HG02642 (cell line): ENCODE results near the gene DMTF1.

Experiments used
- ATAC-seq: cut with Tn5 transposase; IDR thresholded peaks from one replicate; pipeline ENCODE4 v1.9.1; 2021; ENCODE audit warnings: mild to moderate bottlenecking; ENCODE audit not compliant: unreplicated experiment, poor library complexity

DMTF1 gene

DNA sequence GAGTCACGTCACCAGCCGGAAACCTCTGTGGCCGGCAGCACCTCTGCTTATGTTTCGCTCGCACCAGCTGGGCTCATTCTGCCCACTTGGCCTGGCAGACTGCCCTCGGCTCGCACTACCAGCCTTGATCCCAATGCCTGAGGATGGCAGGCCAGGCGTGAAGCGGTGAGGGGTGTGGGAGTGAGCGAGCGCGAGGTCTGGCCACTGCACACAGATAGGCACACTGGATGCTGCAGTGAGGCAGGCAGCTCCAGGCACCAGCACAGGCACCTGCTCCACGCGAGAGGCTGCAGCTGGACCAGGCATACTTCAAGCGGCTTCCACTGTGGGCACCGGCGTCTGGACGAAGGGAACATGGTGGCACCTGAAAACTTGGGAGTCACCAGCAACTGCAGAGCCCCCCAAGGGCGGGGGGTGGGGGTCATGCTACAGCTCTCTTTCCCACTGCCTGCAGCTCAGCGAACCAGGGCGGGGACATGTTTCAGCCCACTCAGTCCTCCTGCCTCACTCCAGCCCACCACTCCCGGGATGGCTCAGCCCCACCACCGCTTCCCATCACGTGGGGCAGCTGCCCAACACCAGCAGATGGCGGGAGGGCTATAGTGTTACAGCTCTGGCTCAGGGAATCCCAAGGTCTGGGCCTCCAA lies 5.4 kb upstream of the DMTF1 start:
- no peak for ATAC-seq

DNA sequence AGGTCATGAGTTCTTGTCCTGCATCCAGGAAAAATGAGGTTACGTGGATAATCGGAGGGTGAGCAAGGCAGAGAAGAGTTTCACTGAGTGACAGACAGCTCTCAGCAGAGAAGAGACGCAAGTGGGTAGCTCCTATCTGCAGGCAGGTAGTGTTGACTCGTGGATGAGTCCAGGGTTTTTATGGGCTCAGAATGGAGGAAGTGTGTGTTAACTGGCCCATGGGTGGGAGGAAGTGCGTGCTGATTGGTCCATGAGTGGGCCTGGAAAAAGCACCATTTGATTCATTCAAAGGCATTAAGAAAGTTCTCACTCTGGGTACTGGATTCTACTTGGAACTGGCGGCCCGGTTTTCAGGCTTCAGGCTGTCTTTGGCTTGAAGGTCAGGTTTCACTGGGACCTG lies 4.8 kb upstream of the DMTF1 start:
- ATAC-seq: no peak

DNA sequence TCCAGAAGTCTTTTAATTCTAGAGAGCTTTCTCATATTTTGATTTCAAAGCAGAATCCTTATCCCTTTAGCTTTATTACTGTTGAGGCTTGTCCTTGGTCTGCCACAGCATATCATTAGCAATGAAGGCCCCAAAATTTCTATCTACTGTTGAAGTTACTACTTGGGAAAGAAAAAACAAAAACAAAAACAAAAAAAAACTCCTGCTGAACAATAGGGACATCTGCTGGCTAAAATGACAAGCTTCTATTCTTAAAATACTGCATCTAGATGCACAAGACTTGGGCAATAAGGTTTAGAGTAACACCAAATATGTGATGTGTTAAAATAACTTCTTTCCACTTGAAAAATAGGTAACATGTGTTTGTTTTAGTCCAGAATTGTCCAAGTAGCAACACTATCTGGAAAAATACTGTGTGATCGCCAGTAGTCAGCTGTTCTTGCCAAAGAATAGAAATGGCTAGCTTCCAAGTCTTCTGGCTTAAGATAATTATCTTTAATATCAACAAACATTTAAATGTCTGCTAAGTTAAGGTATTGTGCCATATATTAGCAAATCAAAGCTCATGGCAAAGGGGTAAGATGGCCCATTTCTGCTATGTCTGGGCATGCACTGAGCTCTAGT lies 3.8 kb upstream of the DMTF1 start:
- ATAC-seq: no peak

DNA sequence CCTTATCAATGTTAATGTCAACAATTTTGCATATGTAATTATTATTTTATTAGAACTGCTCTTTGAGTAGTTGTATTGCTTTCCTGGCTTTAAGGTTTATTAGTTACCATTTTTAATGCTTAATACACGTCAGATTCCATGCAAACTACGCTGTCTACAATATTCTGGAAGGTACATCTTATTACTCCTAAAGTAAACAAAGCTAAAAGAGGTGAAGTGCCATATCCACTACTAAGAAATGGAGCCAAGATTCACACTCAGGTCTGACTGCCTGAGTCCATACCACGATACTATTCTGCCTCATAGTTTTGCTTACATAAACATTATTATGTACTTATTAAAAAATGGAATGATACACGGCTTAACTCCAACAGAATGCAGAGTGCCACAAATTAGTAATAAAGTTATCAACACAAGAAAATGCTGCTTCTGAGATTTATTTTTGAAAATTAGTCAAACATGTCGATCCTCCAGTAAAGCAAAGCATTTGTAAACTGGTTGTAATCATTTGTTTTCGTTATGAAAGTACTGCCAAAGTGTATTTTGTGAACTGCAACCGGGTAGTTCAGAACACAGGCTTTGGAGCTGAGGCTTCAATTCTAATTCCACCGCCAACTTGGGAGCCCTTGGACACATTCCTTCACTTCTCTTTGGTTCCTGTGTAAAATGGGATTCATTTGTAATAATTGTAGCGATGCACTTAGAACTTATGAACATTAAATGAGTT lies 1.1 kb upstream of the DMTF1 start:
- no peak for ATAC-seq

DNA sequence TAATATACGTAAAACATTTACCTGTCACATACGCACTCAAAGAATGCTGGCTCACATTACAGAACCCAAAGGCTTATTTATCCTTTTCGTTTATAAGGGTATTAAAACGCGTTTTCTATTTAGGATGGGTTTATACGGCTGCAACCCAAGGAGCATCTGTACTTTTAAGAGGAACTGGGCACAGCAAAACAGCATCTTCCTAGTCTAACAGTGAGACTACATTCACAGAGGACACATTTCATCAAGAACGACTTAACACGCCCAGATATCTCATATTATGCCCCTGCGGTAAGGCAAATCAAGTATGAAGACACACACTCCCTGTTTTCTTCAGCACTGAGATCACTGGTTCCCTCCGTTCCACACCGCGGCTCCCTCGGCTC lies 533 bp upstream of the DMTF1 start:
- ATAC-seq: peak; percentile 35

DNA sequence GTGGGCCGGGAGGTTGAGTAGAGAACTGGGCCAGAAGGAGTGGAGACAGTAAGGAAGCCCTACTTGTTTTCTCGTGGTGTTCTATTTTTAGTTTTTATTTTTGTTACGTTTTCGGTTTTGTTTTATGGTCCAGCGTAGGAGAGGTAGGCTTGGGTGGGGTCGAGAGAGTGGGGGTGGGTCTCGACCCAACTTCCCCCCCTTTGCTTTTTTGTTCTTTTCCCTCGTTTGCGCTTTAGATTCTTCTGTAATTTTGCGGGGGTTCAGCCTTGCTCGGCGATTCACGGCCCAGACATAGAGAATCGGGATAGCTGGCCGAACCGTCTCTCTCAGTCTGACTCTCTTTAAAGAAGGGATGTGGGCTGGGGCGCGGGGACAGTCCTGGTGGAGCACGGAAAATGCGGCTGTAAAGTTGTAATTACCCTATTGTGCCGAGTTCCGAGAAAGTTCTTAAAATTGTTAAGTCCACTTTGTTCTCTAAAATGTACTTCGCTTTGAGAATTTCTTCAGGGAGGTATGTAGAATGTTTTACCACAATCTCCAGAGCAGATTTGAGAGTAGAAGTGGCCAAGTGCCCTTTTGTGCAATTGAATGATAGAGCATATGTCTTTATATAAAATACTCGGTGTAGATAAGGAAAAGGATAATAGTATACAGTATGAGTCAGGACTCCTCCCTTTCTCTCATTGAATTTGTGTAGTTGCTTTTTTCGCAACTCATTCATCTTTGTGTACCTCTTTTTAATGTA lies 816 bp downstream of the DMTF1 start:
- peak; percentile 23 for ATAC-seq

DNA sequence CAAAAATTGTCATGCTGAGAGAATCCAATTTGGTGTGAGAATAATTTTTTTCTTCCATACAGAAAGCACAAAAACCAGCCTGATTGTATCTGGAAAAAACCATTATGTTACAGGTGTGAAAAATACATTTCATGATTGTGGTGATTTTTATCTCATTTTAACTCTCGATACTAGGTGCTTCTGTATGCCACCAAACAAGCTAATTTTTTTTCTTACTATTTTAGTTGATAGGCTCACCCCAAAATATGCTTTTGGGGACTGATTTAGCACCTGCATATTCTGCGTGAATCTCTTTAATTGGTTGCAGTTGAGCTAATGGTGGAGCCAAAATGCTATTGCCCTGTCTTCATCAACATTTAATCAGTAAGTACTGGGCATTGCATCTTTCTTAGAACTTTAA lies 1.9 kb downstream of the DMTF1 start:
- ATAC-seq: no peak

DNA sequence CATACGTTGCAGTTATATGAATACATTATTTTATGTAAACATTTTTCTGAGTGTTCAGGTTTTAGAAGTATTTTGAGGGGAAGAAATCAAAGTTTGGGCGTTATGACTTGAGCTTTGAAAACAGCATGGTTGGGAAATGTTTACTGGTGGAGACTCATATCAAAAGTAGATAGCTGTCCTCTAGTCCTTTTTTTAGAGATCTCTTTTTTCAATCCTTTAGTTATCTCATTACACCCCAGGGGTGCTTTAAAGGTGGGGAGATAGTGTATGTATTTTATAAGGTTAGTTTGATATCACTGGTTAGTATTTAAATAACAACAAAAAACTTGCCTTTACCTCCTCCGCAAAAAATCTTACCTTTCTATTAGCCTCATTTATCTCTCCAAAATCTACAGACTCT lies 2.3 kb downstream of the DMTF1 start:
- no peak for ATAC-seq

DNA sequence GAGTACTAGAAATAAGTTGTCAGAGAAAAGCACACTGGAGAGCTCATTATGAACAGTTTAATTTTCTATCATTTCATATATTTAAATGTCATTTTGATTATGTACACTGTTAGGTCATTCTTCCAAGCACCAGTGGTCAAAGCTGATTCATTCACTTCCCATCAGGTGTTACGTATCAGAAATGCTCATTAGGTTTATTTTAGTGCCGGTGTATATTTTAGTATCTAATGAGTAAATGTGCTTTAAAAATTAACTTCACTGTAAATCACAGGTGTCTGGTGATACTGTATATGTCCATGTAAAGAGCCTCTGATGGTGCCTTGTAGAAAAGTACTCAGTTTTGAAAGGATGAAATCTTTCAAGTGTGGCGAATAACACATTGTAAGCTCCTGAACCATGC lies 3.5 kb downstream of the DMTF1 start:
- no peak for ATAC-seq

DNA sequence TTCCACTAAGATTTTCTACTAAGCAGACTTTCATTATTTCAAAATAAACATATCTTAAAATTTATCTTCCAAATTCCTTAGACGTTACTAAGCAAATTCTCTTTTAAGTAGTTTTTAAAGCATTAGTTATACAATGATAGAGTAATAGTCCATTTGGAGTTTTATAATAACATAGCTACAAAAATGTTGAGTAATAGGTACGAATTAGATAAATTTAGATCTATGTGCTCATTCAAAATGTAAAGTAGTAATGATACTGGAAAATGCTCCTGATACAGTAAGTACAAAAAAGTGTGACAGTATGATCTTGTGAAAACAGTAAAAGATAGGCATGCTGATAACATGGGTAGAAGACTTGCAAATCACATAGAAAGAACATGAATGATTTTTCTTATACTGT lies 4.5 kb downstream of the DMTF1 start:
- ATAC-seq: no peak

DNA sequence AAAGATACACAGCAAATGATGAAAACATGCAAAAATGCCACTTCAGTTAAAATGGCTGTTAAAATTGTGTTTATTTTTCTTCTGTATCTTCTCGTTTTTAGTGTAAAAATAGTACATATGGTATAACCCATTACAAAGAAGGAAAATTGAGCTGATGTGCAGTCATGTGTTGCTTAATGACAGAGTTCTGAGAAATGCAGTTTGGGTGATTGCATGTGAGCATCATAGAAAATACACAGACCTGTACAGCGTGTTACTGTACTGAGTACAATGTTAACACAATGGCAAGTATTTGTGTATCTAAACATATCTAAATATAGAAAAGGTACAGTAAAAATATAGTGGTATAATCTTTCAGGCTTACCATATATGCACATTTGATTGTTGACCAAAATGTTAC lies 7.3 kb downstream of the DMTF1 start:
- no peak for ATAC-seq

DNA sequence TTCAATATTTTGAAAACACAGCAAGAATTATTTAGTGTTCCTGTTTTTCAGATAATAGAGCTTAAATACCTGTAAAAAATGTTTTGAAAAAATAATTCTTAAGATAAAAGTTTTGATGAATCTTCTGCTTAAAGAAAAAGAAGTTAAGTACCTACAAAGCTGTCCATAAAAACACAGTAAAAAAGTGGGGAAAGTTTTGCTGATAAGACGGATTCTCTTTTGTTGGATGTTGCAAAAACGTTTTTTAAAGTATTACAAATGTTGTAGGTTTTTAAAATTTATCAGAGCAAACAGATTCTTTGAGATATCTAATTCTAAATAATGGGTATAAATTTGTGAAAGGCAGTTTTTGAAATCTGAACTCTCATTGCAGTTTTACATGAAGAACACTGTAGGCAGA lies 12.2 kb downstream of the DMTF1 start:
- ATAC-seq: no peak

DNA sequence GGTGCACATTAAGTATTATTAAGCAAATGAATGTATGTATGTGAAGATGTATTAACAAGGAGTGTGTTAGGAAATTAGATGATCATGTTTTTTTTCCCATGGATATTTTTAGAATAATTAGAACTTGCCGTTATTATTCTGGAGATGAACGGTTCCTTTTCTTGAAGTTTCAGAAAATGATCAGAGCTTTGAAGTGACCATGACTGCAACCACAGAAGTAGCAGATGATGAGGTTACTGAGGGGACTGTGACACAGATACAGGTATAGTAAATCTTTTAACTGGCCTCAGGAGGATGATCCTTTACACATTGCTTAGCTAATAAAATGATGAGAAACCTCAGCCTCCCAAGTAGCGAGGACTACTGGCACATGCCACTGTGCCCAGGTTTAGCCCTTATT lies 18.6 kb downstream of the DMTF1 start:
- no peak for ATAC-seq

DNA sequence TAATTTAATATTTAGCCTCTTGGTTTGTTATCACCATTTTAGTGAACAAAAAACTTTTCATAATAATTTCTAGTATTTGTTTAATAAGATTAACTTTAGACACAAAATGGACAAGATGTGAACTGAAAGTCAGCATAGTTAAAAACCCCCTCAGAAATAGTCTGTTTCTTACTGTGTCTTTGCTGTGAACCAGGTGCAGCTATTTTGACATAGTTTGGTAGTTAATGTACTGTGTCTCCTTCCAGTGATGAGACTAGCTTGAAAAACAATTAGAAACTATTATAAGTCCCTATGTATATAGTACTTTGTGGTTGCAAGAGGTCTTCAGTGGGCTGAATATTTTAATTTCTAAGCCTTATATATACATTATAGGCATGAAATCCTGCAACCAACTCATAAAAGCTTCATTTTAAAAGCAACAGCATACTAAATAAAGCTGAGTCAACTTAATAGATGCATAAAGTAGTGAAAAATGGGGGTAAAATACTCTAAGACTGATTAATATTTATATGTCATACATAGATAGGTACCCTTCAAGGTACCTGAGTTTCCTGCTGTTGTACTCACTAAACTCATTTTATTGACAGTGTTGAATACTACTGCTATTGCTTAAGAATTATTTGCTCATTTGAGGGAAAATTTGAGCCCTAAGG lies 19.2 kb downstream of the DMTF1 start:
- no peak for ATAC-seq

DNA sequence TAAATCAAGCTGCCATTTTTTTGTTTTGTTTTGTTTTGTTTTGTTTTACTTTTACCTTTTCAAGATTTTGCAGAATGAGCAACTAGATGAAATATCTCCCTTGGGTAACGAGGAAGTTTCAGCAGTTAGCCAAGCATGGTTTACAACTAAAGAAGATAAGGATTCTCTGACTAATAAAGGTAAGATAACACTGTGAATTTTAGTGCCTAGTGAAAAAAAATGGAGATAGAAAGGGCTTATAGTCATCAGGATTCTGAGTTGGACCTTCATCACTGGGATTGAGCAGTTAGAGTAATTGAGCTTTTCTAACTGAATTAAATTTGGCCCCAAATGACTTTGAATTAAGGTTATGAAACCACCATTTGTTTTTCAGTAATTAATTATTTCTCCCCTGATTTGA lies 21.2 kb downstream of the DMTF1 start:
- ATAC-seq: no peak

DNA sequence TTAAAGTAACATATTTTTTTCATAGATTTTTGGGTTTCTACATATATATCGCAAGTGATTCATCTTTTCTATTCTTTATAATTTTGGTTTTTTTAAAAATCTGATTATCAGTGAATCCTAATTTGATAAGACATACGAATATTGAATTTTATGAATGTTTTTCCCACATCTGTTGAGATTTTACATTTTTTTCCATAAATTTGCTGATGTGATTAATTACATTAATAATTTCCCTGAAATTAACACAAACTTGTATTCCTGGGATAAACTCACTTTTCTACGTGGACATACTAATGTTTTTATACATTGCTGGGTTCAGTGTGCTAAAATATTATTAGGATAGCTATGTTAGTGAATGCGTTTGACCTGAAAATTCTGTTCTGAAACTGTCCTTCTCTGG lies 26.1 kb downstream of the DMTF1 start:
- no peak for ATAC-seq

DNA sequence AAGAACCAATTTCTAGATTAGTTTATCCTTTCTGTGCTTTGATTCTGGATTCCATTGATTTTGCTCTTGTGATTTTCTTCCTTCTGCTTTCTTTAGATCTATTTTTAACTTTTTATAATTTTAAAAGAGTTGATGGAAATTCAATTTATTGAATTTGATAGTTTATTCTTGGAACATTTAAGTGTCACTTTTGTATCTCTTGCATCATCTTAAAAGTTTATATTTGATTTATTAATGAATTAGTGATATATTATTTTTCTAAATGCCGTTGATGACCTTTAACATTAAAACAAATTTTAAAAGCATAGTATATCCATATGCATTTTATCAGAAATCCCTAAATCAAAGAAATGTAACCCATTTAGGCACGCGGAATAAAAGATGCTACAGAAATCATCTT lies 26.9 kb downstream of the DMTF1 start:
- ATAC-seq: no peak

DNA sequence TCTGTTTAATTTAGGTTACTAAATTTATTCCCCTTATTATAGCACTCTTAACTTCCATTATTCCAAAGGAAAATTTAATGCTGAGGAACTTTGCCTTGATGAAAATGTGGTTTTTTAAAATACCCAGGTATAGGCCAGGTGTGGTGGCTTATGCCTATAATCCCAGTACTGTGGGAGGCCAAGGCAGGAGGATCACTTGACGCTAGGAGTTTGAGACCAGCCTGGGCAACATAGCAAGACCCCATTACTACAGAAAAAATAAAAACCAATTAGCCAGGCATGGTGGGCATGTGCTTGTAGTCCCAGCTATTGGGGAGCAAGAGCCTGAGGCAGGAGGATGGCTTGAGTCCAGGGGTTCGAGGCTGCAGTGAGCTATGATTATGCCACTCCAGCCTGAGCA lies 34.9 kb downstream of the DMTF1 start:
- no peak for ATAC-seq

DNA sequence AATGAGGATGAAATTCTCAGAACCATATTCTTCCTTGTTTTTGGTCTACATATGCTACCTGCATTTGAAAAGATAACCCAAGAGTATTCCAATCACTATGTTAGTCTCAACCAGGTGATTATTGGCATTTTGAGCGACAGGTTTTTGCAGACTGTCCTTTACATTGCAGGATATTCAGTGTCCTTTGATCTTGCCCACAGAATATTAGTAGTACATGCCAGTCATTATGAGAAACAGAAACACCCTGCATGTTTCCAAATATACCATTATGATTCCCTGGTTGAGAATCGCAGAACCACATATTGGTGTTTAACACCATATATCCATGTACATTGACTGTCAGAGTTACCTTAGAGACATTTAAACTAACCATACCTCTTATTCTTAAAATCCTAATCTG lies 36.7 kb downstream of the DMTF1 start:
- no peak for ATAC-seq

DNA sequence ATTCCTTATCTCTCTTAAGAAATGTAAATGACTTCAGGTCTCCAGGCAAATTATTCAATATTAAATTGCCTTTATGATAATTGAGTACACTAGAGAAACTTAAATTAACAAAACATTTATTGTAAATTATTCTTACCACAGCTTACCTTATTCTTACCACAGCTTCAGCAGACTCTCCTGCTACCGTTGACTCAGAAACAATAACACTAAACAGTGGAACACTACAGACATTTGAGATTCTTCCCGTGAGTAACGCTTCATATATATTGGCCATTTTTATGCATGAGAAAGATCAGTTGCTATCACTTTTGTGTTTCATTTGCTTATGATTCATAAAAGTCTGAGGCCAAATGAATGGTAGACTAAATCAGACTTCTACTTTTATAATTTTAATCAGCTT lies 38.5 kb downstream of the DMTF1 start:
- no peak for ATAC-seq
